SJCRH30 (cell line): ENCODE results near the gene PGA5. TPM values are rescaled to one million over a fixed set of nuclear protein-coding genes. Genes with fewer than 3 reads are reported as not detected.

ENCODE experiments used
- DNase-seq, 2 experiments: peaks; one replicate each; pipeline ENCODE4 v3.0.0-alpha.2; 2015 to 2020
- H3K27ac ChIP-seq: fragments of 250-450 bp; sonication (Bioruptor Pico); 2 replicates; pipeline ENCODE4 v1.5.1; 2020; ENCODE audit warnings: mild to moderate bottlenecking, moderate library complexity
- H3K27me3 ChIP-seq: fragments of 250-450 bp; sonication (Bioruptor Pico); 2 replicates; pipeline ENCODE4 v1.5.1; 2020; ENCODE audit warnings: mild to moderate bottlenecking, moderate library complexity
- H3K36me3 ChIP-seq: fragments of 250-450 bp; sonication (Bioruptor Pico); 2 replicates; pipeline ENCODE4 v1.5.1; 2020; ENCODE audit warnings: mild to moderate bottlenecking, moderate library complexity
- H3K4me1 ChIP-seq: fragments of 250-450 bp; sonication (Bioruptor Pico); 2 replicates; pipeline ENCODE4 v1.5.1; 2020; ENCODE audit warnings: mild to moderate bottlenecking, moderate library complexity
- H3K4me3 ChIP-seq: fragments of 250-450 bp; sonication (Bioruptor Pico); 2 replicates; pipeline ENCODE4 v1.5.1; 2020; ENCODE audit warnings: mild to moderate bottlenecking, moderate library complexity
- H3K9me3 ChIP-seq: fragments of 250-450 bp; sonication (Bioruptor Pico); replicated peaks from 2 replicates; pipeline ENCODE4 v1.5.1; 2020; ENCODE audit warnings: mild to moderate bottlenecking, moderate library complexity
- total RNA-seq: library from RNA; depleted of rRNA; stranded (reverse); fragments of >200 nt; shearing (Covaris generic); gene quantifications from 2 replicates; pipeline ENCODE4 v1.2.3, GENCODE V29; 2014; rRNA removed

The PGA5 gene
- total RNA-seq, 1 experiment from 2014 or later, result not detected

DNA sequence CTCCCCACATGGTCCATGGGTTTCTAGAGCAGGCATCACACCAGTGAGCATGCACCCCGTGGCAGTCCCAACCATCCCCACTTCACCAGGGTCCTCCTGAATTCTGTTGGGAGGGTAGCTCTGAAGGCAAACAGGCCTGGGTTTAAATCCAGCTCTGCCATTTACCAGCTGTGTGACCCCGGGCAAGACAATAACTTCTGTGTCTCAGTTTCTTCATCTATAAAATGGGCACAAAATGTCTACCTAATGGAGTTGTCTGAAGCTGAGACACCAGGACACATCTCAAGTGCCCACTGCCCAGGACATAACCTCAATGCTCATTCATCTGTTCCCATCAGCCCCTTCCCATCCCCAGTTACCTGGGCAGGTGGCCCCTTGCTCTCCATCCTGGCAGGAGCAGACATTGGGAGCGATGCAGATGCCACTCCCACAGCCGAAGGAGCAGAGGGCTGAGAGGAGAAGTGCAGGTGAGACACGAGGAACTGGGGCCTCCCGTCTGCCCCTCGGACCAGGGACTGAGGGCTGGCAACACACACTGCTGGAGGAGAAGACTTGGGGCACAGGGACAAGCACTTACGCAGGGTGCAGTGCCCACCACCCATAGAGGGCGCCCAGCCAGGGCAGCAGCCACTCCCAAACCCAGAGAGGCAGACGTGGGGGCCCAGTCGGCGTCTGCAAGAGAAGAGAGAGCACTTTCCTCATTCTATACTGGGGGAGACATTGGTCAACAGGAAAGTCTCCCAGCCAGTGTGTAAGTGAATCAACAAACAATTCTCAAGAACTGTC is 50.1 kb downstream of the PGA5 start:
- no peaks in the 10 kb centered on the region for H3K4me1 ChIP-seq
- H3K9me3 ChIP-seq, result no peaks in the 10 kb centered on the region
- H3K27me3 ChIP-seq, result no peaks in the 10 kb centered on the region
- H3K4me3 ChIP-seq, result no peak overlapping the region
- no peak overlapping the region for H3K27ac ChIP-seq
- DNase-seq, result no peak
- no peaks in the 10 kb centered on the region for H3K36me3 ChIP-seq

DNA sequence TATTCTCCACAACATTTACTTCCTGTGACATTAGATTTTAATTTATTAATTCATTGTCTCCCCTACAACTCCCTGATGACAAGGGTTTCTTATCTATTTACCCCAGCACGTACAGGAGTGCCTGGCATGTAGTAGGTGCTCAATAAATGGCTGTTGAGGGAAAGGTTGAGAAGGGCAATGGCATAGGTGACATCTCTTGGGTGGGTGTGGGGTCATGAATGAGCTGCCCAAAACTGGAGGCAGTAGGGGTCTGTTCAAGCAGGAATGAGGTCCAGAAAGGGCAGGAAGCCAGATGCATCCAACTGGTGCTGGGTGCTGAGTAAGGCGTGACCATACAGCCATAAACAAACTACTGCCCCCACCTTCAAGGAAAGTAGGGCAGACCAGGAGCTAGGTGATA is 51.4 kb downstream of the PGA5 start:
- no peaks in the 10 kb centered on the region for H3K27me3 ChIP-seq
- no peaks in the 10 kb centered on the region for H3K9me3 ChIP-seq
- no peak overlapping the region for H3K27ac ChIP-seq
- no peaks in the 10 kb centered on the region for H3K4me1 ChIP-seq
- no peak for DNase-seq
- H3K36me3 ChIP-seq, result no peaks in the 10 kb centered on the region
- H3K4me3 ChIP-seq, result no peak overlapping the region

DNA sequence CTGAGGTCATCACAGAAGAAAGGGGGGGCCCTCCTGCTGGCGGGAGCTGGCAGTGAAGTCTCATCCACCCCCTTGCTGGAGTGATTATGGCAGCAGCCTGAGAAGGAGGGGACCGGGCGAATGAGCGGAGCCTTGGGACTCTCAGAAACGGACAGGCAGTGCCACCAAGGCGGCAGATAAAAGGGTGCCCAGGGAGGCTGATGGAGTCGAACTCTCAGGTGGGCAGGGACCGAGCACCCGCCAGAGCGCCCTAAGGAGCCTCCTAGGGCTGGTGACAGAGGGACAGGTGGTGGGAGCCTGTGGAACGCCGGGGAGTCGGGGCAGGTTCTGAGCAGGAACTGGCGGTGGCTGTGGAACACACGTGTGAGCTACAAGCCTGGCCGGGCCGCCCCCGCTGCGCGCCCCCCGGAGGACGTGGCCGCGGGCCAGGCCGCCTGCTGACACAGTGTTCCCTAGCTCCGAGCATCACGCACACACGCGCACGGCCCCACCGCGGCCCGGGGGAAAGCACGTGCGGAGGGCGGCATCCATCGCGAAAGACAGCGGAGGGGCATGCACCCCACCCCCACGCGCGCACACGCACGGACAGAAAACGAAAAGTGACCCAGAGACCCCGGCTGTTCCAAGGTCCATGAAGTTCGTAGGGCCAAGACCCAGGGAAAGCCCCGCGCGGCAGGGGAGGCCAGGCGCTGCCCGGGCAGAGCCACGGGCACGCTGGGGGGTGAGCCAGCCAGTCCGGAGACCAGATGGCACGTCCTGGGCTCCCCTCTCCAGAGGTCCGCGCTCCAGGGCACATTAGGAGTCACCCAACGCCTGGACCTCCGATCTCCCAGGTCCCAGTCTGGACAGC is 53.1 kb downstream of the PGA5 start:
- H3K9me3 ChIP-seq, result no peaks in the 10 kb centered on the region
- no peaks in the 10 kb centered on the region for H3K27me3 ChIP-seq
- no peak overlapping the region for H3K4me3 ChIP-seq
- DNase-seq, result no peak
- H3K36me3 ChIP-seq, result peaks cover 3% of the 10 kb centered on the region; the same call in 1 of the 2 replicates
- H3K4me1 ChIP-seq, result no peaks in the 10 kb centered on the region
- no peak overlapping the region for H3K27ac ChIP-seq

DNA sequence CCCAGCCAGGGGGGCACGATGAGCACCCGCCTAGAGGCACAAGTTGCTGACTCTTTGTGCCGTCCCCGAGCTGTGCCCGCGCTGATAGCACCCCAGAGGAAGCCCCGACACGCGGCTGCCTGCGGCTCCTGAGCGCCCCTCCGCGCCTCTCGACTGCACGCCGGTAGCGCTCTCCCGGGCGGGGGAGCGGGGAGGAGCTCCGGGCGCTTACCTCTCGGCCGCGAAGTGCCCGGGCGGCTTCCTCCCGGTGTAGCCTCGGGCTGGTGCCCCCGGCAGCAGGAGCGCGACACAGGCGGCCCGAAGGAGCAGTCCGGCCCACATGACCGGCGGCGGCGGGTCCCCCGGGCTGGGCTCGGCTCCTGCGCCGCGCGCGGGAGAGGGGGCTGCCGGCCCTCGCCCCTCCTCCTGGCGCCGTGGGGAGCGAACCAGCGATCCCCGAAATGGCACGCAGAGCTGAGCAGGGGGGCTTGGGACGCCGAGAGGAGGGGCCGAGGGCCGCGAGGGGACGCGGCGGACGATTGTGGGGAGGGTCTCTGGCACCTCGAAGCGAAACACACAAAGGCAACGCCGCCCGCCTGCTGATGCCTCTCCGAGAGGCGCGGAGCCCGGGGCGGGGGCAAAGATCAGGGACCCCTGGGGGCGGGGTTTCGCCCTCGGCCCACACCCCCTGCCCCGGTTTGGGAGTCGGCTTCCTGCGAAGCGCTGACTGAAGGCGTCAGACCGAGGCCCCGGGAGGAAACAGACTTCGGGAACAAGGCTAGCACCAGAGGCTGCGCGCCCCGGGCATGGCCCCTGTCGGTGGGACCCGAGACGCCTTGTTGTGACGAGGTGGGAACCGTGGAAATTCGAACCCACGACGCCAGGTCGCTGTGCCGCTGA is 54.0 kb downstream of the PGA5 start, which contains the start of gene VWCE:
Gene VWCE, minus strand, starts transcription at position 600 of the 879 bp plus-strand sequence. Its CDS starts 279 bp downstream, at position 321.
- H3K27me3 ChIP-seq, result no peaks in the 10 kb centered on the region
- DNase-seq, result no peak
- H3K4me1 ChIP-seq, result no peaks in the 10 kb centered on the region
- no peak within 1 kb of the TSS for H3K27ac ChIP-seq
- peaks cover 7% of the 10 kb centered on the region; the same call in 1 of the 2 replicates for H3K36me3 ChIP-seq
- H3K9me3 ChIP-seq, result no peaks in the 10 kb centered on the region
- no peak within 1 kb of the TSS for H3K4me3 ChIP-seq

DNA sequence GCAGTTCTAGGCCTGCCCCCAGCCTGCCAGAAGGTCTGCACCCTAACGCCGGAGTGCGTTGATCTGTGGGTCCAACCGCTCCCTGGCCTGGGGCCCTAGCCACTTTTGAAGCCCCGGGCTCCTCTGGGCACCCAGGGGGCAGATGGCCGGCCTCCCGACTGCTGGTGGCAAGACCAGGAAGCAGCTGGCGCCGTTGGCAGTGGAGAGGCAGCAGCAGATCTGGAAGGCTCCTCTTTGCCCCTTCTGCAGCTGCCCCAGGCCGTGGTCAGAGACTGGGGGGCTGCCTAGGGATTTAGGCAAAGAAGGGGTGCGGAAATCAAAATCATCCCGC is 54.6 kb downstream of the PGA5 start:
- DNase-seq, result no peak
- Histone ChIP-seq H3K36me3 (peaks cover 11% of the 10 kb centered on the region), H3K27me3 (no peaks in the 10 kb centered on the region), H3K4me3 (no peak overlapping the region), H3K27ac (no peak overlapping the region), H3K4me1 (no peaks in the 10 kb centered on the region), H3K9me3 (no peaks in the 10 kb centered on the region)

DNA sequence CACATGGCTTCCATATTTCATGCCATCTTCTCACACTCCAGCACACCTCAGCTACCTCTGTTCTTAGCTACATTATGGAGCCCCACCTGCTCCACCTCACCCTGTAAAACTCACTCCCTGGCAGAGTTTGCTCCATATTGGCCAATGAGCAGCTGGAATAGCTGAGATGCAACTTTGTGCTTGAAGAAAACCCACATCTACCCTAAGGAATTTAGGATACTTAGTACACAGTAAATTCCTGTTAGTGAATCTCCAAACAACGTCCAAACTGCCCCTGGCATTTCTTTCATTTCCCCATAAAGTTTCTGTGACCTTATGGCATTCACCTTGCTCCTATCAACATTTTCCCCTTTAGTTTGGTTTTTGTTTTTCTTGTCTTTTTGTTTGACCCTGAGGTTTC is 56.4 kb downstream of the PGA5 start:
- Histone ChIP-seq H3K36me3 (peaks cover 28% of the 10 kb centered on the region), H3K27ac (no peak overlapping the region), H3K4me3 (no peak overlapping the region), H3K9me3 (no peaks in the 10 kb centered on the region), H3K27me3 (no peaks in the 10 kb centered on the region), H3K4me1 (no peaks in the 10 kb centered on the region)
- DNase-seq, result no peak

DNA sequence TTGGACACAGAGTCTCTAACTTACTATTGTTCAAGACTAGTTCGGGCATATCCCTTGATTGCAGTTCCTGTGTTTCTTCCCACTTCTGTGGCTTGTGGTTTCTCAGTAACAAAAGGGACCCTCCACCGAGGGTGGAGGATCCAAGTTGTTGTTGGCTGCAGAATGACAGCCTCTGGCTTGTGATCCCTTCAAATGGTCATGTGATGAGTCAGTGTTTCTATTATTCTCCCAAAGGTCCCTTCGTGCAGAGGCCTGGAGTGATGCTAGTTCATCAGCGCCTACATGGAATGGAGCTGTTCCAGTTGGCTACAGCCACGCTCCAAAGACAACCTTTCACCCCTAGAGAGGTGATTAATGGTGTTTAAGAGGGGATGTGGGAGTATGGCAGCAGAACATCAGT is 56.8 kb downstream of the PGA5 start:
- peak in 1 of 2 experiments; percentile 16 for DNase-seq
- no peak overlapping the region for H3K4me3 ChIP-seq
- no peaks in the 10 kb centered on the region for H3K9me3 ChIP-seq
- H3K4me1 ChIP-seq, result no peaks in the 10 kb centered on the region
- H3K36me3 ChIP-seq, result peaks cover 31% of the 10 kb centered on the region
- H3K27me3 ChIP-seq, result no peaks in the 10 kb centered on the region
- no peak overlapping the region for H3K27ac ChIP-seq

DNA sequence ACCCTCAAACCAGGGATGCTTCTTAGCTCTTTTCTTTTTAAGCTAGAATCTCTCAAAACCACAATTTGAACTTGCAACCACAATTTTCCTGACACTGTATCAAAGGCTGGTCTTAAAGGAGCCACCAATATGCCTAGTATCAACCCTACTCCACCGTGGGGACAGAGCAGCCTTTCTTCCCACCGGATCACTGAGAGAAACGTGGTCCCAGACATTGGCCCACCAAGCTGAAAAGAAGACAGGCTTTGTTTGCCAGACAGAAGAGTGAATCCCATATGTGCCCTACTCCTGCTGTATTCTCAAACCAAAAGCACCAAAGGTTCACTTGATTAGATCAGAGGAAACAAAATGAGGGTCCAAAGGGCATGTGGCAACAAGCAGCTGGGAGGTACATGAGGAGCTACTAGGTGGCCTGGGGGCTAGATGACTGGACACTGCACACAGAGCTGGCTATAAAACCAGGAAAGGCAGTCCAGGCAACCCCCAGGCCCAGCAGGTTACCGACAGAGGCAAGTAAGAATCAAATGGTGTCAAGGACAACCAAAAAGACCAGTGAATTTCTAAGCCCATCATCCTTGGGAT is 57.8 kb downstream of the PGA5 start:
- Histone ChIP-seq H3K27me3 (no peaks in the 10 kb centered on the region), H3K9me3 (no peaks in the 10 kb centered on the region), H3K36me3 (peaks cover 35% of the 10 kb centered on the region), H3K27ac (no peak overlapping the region), H3K4me3 (no peak overlapping the region), H3K4me1 (no peaks in the 10 kb centered on the region)
- no peak for DNase-seq

Other genes with a start within 250 kb of the PGA5 start
- gene CD5, start 138.7 kb upstream of the PGA5 start, total RNA-seq, result 0.04 TPM in 1 of 2 replicates, not detected in the other
- gene VPS37C, start 79.7 kb upstream of the PGA5 start, total RNA-seq, result 11.6 and 12.1 TPM in 2 replicates
- gene PGA3, start 37.7 kb upstream of the PGA5 start, total RNA-seq, result not detected in 2 replicates
- gene PGA4, start 18.8 kb upstream of the PGA5 start, total RNA-seq, result not detected in 2 replicates
- gene VWCE, start 54.1 kb downstream of the PGA5 start, total RNA-seq, result 0.06 and 0.18 TPM in 2 replicates
- 209 and 214 TPM in 2 replicates for gene DDB1, start 91.9 kb downstream of the PGA5 start, total RNA-seq
- 15.3 and 17.7 TPM in 2 replicates for gene TKFC, start 92.1 kb downstream of the PGA5 start, total RNA-seq
- gene CYB561A3, start 120.7 kb downstream of the PGA5 start, total RNA-seq, result 9.9 and 10.7 TPM in 2 replicates
- gene TMEM138, start 121.2 kb downstream of the PGA5 start, total RNA-seq, result 35.1 and 40.6 TPM in 2 replicates
- gene TMEM216, start 151.4 kb downstream of the PGA5 start, total RNA-seq, result 15.9 and 21.4 TPM in 2 replicates
- gene CPSF7, start 188.8 kb downstream of the PGA5 start, total RNA-seq, result 56.0 and 65.5 TPM in 2 replicates
- gene SDHAF2, start 188.9 kb downstream of the PGA5 start, total RNA-seq, result 42.6 and 50.0 TPM in 2 replicates